Adipose tissue (tissue), 3 donors: ENCODE results near the gene HSPA12A. TPM values are rescaled to one million over a fixed set of nuclear protein-coding genes. Genes with fewer than 3 reads are reported as not detected.

Experiments used
- H3K27ac ChIP-seq: one replicate; pipeline ENCODE4 v1.5.1; 2013; ENCODE audit warnings: low read depth, low read length
- WGBS, 3 donors: extraction: QIAGEN DNeasy Blood & Tissue Kit; methylation state at CpG; one replicate each; pipeline ENCODE4 v1.1.7; 2013; 5-methylcytosine and 5-hydroxymethylcytosine counted together
- polyA plus RNA-seq, 3 donors: library from polyadenylated mRNA; stranded (reverse); fragments of 200-250 nt; gene quantifications; one replicate each; pipeline ENCODE4 v1.2.3, GENCODE V29; 2013
- donor health status: healthy with polysubstance abuse.
- donor health status: Bipolar disorder and iron deficiency.
- donor health status: healthy.

HSPA12A gene
- polyA plus RNA-seq, 3 donors, result 4.8 to 30.8 (median 10.5) TPM

DNA sequence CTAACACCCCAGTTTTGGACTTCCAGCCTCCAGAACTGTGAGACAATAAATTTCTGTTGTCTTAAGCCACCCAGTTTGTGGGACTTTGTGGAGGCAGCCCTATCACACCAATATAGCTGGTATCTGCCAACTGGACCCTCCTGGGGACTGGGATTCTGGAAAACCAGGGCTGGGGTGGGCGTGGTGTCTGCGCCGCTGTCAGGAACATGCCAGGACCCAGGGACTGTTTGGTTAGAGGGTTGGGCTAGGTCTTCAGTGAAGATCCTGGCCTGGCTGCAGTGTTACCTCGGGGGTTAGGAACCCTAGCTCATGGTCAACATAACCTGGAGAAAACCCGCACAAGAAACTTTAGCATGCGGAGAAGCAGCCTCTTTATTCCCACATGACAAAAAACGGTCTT lies 79.0 kb downstream of the HSPA12A start:
- no peak overlapping the region for H3K27ac ChIP-seq
- WGBS, 3 donors, result 82 to 91% (median 90%) methylated on average over 7 of the region's 7 CpGs

DNA sequence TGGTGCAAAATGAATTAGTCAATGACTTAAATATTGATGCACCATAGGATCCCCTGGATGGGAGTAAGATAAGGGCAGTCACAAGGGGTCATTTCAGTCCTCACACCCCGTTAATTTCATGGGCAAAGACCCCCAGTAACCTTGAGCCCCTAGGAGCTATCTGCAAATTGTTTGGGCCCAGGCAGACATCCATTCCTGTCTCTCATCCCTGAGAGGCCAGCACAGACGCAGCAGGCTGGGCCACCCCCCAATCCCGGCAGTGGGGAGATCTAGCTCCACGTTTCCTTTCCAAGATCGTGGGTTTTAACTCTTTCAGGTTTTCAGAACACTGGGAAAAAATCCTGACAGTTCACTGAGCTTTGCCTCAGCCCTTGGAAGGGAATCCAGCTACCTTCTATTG lies 81.5 kb downstream of the HSPA12A start:
- WGBS, 3 donors, result 23 to 44% (median 42%) methylated on average over 5 of the region's 5 CpGs
- H3K27ac ChIP-seq, result no peak overlapping the region

DNA sequence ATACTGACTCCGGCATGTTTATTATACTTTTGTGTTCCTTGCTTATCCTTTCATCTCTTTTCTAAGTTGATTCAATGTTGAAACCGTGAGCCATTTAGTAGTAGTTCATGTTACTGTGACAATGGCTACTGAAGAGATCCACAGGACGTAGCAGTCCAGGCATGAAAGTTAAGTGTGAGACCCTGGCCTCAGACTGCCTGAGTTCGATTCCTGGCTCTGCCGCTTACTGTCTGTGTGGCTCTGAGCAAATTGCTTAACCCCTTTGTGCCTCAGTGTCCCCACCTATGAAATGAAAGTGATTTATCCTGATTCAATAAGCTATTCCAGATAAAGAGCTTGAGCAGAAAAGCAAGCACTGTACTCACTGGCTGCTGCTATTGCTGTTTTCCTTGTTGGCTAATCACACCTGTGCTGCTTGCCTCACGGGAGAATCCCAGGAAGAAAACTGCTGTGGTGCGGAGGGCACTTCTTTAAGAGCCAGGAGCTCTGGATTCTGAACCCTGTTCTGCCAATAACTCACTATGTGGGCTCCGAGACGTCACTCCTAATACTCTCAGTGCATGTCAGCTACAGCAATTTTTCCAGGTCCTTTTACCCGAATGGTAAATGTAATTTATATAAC lies 83.2 kb downstream of the HSPA12A start:
- 31 to 87% (median 81%) methylated on average over 10 of the region's 10 CpGs for WGBS, 3 donors
- H3K27ac ChIP-seq, result no peak overlapping the region

DNA sequence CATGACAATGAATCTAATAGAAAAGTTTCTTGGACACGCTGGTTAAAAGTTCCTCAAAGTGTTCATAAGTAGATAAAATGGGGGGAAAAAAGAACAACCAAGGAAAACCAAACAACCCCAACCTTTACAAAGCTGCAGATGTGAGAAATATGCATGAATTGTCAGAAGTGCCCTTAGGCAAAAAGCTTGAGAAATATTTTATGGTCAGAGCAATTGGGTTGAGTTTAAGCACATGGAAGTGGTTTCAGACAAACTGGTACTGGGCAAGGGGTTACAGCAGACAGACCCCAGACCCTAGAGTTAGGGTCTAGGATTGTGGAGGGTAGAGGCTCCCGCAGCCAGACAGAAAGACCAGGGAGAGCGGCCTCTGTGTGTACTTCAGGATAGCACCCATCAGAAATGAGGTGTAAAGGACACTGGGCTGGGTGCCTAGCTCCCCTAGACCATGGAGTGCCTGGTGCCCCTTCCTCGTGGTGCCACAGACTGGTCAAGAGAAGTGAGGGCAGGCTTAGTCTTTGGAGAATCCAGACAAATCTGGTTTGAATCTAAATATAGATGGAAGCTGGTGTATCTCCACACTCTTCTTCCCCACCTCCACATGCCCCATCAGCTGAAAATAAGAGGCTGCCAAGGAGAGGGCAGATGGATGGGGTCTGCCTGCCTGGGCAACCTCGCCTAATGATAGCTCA lies 84.4 kb downstream of the HSPA12A start:
- H3K27ac ChIP-seq, result no peak overlapping the region
- WGBS, 3 donors, result 50 to 96% (median 88%) methylated on average over 5 of the region's 5 CpGs

DNA sequence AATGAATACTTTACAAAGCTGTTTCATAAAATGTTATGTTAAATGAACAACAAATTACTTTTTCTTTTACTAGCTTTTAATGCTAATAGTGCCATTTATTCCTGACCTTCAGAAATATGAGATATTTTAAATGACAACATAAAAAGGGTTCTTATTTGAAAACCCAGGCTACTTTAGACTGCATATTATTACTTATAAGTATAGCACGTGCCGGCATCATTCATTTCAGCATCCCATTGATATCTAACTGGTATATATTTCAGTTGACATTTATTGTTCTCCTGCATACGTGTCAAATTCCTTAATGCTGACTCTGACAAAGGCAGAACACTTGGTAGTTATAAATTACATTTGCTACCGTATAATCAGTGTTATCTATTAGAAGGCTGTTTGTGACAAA lies 86.3 kb downstream of the HSPA12A start:
- 52 to 85% (median 80%) methylated on average over 4 of the region's 4 CpGs for WGBS, 3 donors

DNA sequence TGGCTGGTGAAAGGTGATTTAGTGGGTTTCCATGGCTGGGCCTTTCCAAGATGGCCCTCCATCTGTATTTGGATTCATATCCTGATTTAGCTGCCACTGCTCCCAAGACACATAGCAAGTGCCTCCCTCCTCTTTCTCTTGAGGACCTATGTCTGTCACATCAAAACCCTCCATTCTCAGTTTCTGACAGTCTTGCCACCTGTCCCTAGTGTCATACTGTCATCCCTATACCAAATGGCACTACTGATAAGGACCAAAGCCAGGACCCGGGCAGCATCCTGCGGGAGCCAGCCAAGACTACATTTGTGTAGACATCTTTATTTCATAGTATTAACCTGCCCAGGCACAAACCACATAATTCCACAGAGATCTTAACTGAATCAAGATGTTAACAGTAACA lies 86.8 kb downstream of the HSPA12A start:
- WGBS, 3 donors, result 46 to 88% (median 81%) methylated on average over 2 of the region's 2 CpGs

More for the DNA sequence above, 86.3 kb downstream of the HSPA12A start:
- H3K27ac ChIP-seq, result no peak overlapping the region

DNA sequence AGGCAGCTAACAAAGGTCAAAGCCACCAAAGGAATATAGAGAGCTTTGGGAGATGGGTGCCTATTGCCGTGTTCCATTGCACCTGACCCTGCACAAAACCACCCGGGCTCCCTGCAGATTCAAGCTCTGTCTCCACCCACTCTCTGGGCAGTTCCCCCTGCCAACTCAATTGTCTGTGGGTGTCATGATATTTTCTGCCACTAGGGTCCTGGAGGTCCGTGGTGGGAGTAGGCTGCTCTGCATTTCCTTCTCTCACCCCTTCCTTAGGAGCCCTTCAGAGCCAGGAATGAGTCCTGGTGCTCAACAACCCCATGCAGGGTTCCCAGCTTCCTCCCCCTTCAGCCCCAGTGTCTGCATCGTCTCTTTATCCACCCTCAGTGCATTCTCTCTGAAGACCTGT lies 87.5 kb downstream of the HSPA12A start:
- no peak overlapping the region for H3K27ac ChIP-seq
- WGBS, 3 donors, result 14 to 57% (median 51%) methylated on average over 4 of the region's 4 CpGs

More for the DNA sequence above, 86.8 kb downstream of the HSPA12A start:
- no peak overlapping the region for H3K27ac ChIP-seq

DNA sequence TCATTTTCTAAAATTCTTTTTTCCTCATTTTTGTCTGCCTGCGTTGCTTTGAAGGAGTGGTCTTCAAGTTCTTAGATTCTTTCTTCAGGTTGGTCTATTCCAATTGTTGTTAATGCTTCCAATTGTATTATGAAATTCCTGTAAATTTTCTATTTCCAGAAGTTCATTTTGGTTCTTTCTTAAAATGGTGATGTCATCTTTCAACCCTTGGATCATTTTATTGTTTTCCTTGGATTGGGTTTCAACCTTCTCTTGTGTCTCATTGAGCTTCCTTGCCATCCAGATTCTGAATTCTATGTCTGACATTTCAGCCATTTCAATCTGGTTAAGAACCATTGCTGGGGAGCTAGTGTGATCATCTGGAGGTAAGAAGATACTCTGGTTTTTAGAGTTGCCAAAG lies 88.5 kb downstream of the HSPA12A start:
- no peak overlapping the region for H3K27ac ChIP-seq
- 58 to 82% (median 78%) methylated on average over 1 of the region's 1 CpG for WGBS, 3 donors

DNA sequence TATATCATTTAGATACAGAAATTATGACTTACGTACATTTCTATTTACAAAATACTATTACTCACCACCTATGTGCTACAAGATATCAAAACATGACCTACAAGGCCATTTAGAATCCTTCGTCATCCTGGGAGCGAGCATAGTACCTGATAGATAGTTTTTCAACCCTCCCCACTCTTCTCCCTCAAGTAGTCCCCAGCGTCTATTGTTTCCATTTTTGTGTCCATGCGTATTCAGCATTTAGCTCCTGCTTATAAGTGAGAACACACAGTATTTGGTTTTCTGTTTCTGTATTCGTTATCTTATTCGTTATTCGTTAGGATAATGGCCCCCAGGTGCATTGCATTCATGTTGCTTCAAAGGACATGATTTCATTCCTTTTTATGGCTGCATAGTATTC lies 93.5 kb downstream of the HSPA12A start:
- no peak overlapping the region for H3K27ac ChIP-seq
- WGBS, 3 donors, result 36 to 94% (median 84%) methylated on average over 8 of the region's 8 CpGs

DNA sequence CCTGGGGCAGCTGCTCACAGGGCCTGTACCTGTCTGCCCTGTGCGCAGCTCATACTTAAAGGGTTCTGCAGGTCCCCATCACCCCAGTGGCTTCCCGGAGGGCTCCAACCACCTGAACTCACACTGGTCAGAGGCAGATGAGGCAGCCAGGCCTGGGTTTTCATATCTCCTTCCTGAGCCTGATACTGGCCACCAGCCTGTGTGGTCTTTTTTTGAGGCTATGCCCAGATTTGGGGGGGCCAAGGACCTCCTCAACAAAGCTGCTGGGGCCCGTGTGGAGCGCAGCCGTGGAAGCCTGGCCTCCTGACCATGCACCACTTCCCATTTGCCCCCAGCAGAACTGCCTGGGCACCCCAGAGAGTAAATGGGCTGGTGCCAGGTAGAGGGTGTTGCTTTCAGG lies 95.9 kb downstream of the HSPA12A start:
- H3K27ac ChIP-seq, result no peak overlapping the region
- WGBS, 3 donors, result 68 to 91% (median 90%) methylated on average over 5 of the region's 5 CpGs

DNA sequence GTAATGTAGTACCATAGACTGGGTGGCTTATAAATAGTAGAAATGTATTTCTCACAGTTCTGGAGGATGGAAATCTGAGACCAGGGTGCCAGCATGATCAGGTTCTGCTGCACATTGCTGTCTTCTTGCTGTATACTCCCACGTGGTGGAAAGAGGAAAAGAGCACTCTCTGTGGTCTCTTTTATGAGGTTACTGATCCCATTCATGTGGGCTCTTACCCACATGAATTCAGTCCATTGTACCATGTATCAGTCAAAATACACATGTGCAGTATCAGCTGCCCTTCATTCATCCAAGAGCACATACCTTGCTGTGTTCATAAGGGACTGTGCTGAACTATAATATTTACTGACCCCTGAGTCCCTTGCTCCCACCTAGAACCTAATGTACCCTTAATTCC lies 104.5 kb downstream of the HSPA12A start:
- H3K27ac ChIP-seq, result no peak overlapping the region
- 0 to 19% (median 11%) methylated on average over 1 of the region's 1 CpG for WGBS, 3 donors

DNA sequence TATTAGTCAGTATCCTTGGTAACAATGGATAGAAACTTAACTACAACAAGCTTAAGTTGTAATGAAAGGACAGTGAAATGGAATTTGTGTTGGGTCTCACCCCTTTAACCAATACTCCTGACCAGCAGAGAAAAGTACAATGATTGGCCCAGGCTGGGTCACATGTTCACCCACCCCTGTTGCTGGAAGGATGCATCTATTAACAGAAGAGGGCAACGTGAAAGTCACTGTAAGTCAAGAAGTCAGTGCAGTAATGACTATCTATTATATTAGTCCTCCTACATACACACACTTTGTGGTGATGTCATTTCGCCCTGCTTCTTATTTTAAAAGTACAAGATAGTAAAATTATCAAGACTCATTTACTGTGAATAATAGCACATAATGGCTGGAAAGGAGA lies 105.4 kb downstream of the HSPA12A start:
- H3K27ac ChIP-seq, result no peak overlapping the region
- 24 to 37% (median 31%) methylated on average over 2 of the region's 2 CpGs for WGBS, 3 donors

DNA sequence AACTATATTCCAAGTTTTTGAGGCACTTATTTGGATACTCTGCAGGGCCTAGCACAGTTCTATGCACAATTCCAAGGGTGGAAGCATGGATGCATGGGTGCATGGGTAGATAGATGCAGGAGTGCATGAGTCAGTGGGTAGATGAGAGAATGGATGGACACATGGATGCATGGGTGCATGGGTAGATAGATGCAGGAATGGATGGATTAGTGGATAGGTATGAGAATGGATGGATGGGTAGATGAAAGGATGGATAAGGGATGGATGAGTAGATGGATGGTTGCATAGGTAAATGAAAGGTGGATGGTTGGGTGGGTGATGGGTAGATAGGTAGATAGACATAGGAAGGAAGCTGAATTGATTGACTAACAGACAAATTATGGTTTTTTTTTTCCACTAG lies 106.0 kb downstream of the HSPA12A start:
- H3K27ac ChIP-seq, result no peak overlapping the region

DNA sequence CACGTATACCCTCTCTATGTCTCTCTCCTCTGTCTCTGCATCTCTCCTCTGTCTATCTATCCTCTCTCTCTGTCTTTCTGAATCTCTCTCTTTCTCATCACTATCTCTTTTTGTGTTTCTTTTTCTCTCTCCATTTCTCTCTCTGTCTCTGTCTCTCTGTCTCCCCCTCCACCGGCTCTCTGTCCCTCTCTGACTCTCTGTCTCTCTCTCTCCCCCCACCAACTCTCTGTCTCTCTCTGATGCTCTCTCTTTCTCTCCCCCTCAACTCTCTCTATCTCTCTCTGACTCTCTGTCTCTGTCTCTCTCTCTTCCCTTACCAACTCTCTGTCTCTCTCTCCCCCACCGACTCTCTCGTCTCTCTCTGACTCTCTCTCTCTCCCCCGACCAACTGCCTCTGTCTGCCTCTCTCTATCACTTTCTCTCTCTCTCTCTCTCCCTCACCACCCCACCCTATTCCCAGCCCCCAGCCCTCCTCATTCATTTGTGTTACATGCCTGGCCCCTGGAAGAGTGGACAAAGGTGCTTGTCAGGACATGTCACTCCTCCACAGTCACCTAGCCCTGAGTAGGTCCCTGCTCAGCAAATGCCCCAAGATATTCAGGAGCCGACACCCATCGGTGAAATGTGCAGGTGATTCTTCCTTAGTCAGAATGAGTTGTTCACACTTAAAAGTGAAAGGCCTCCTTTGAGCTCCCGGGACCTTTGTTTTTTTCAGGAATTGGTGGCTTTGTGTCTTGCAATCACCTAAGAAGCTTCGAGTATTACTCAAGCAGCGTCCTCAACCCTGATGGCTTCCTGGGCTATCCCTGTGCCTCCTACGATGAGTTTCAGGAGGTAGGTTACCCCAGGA lies 108.0 kb downstream of the HSPA12A start:
- H3K27ac ChIP-seq, result no peak overlapping the region
- WGBS, 3 donors, result 45 to 90% (median 85%) methylated on average over 11 of the region's 11 CpGs

DNA sequence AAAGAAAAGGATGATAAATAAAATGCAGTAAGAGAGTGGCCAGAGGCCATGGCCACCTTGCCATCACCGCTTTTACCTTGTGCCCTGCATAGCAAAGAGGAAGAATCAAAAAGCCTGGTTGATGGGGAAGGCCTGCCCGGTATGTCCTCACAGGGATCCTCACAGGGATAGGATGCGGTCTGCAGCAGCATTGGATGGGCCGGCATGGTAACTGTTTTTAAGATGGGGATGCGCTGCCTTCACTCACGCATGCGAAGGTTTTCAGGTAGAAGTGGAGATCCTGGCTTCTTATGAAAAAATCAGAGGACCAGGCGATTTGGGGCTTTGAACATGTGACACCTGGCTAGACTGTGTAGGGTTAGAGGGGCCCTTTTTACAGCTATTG lies 109.2 kb downstream of the HSPA12A start:
- 54 to 97% (median 96%) methylated on average over 8 of the region's 8 CpGs for WGBS, 3 donors

DNA sequence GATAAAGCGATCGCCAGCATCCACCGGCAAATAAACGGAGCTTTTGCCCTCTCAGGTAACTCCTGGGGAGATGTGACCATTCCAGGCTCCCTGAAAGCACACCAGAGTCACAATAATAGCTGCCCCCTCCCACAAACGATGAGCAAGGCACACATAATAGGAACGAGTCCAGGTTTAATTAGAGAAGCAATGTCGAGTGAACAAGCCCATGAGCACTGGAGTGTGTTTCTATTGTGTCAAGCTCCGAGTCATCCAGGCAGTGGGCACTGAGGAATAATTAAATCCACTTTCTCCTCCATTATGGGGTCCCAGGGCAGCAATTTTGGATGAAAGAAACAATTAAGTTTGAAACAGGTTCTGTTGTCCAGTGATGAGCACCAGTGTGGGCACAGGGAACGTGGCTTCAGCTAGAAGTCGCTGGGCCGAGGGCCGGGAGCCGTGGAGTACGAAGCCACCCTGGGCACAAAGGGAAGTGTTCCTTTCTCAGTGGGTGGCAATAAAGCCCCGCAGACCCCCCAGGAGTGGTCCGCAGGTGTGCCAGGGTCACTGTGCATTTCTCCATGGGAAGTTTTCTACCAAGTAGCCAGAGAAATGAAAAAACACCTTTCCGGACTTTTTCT lies 109.7 kb downstream of the HSPA12A start:
- H3K27ac ChIP-seq, result no peak overlapping the region
- 47 to 90% (median 90%) methylated on average over 17 of the region's 17 CpGs for WGBS, 3 donors

More for the DNA sequence above, 109.2 kb downstream of the HSPA12A start:
- no peak overlapping the region for H3K27ac ChIP-seq

DNA sequence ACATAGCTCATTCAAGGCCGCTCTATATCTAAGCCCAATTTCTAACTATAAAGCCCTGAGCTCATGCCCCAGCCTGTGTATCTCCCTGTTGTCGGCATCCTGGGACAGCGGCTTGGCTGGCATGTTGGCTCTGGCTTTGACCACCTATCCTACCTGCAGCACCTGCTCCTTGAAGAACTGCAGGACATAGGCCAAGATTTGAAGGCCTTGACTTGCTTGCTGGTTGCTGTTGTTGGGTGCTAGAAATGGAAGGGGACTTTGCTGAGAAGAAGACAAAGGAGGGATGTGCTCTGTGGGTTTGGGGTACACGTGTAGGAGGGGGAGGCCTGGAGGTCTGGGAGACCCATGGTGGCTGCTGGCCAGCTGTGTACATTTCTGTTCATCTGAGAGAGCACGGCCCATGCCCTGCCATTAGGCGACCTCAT lies 110.5 kb downstream of the HSPA12A start:
- no peak overlapping the region for H3K27ac ChIP-seq
- WGBS, 3 donors, result 48 to 88% (median 87%) methylated on average over 6 of the region's 6 CpGs

DNA sequence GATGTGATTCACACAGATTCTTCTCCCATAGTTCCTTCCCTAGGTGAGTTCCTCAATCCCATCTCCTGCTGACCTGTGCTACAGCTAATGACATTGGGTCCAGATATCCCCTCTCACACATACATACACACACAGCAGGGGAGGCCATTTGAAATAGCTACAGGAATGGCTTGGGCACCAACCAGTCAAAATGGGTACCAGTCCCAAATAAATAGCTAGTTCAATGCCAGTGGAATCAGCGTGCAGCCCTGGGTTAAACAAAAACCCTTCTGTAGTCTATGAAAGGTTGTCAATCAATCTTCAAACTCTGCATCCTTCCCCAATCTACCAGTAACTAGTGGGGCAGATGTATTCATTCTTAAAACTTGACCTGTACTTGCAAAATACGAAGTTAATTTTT lies 112.3 kb downstream of the HSPA12A start:
- WGBS, 3 donors, result 45 to 88% (median 85%) methylated on average over 2 of the region's 2 CpGs
- H3K27ac ChIP-seq, result no peak overlapping the region

DNA sequence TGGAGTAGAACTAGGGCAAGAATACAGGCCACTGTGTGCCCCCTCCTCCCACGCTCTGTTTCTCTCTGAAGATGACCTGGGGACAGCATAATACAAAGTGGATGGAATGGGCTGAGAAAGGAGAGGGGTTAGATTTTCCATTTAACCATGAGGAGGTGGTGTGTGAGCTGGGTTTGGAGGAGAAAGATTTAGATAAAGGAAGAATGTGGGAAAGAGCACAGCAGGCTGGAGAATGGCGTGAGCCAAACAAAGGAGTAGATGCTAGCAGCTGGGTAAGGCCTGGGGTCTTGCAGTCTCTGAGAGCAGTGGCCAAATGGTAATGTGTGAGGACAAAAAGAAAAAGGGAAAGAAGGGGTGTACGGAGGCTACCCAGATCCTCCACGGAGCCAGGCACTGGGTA lies 113.0 kb downstream of the HSPA12A start:
- no peak overlapping the region for H3K27ac ChIP-seq
- WGBS, 3 donors, result 32 to 89% (median 82%) methylated on average over 4 of the region's 4 CpGs
